GM10248 (cell line): Measurements from ENCODE around the gene SH3BP4.

Source experiments
- CTCF ChIA-PET: fragments of 300-600 bp; sonication (Branson Sonifier 250); formaldehyde crosslinking; extraction: SDS; loops from one replicate; lab custom pipeline; 2021; ENCODE audit warnings: antibody characterized with exemption; lab: Yijun Ruan, JAX
- POLR2A ChIA-PET: fragments of 350-650 bp; sonication (Branson Sonifier 250); formaldehyde crosslinking; extraction: SDS; loops from one replicate; lab custom pipeline; 2020; ENCODE audit warnings: antibody characterized with exemption; lab: Yijun Ruan, JAX
- DNase-seq: peaks from one replicate; pipeline ENCODE4 v3.0.0; 2012; ENCODE audit errors: extremely low spot score
- CTCF ChIP-seq: IDR thresholded peaks from 2 replicates; pipeline ENCODE4 v1.5.1; 2012; ENCODE audit warnings: mild to moderate bottlenecking, low read depth; ENCODE audit errors: extremely low read depth, missing control alignments, control extremely low read depth

SH3BP4 gene

GRCh38 chr2:234996069-234996940, 44.5 kb downstream of the SH3BP4 start:
- TF ChIP-seq CTCF, result no peak
- ChIA-PET POLR2A (no interaction called here), CTCF (no interaction called here)
- no peak for DNase-seq

GRCh38 chr2:234996941-234997270, 45.1 kb downstream of the SH3BP4 start:
- ChIA-PET CTCF (no interaction called here), POLR2A (no interaction called here)
- no peak for TF ChIP-seq CTCF
- no peak for DNase-seq

- POLR2A ChIA-PET, result no interaction called here
Measured at GRCh38 chr2:234997389-234997788, 45.6 kb downstream of the SH3BP4 start.

GRCh38 chr2:234998404-234999211, 46.8 kb downstream of the SH3BP4 start:
- no peak for TF ChIP-seq CTCF
- ChIA-PET CTCF (no interaction called here), POLR2A (no interaction called here)
- DNase-seq, result no peak

More at GRCh38 chr2:234997389-234997788, 45.6 kb downstream of the SH3BP4 start:
- no peak for DNase-seq
- TF ChIP-seq CTCF, result no peak
- CTCF ChIA-PET, result no interaction called here

GRCh38 chr2:234999740-235000425, 48.1 kb downstream of the SH3BP4 start:
- CTCF ChIA-PET, result no interaction called here
- no peak for TF ChIP-seq CTCF
- POLR2A ChIA-PET, result no interaction called here
- DNase-seq, result no peak
